Measurements from ENCODE around the gene NKX2-8. TPM values are rescaled to one million over a fixed set of nuclear protein-coding genes. Genes with fewer than 3 reads are reported as not detected.

The NKX2-8 gene
- total and polyA plus RNA-seq, 2 experiments from 2014 or later = 0.83 TPM; not detected in 1

GRCh38 chr14:36619131-36619530 is 36.7 kb upstream of the NKX2-8 start:
- no peaks in the 10 kb centered on the region for H3K36me3 Mint-ChIP-seq (ENCODE audit: low read depth)
- H3K4me2 ChIP-seq = no peak overlapping the region
- H3K79me2 ChIP-seq (replicated peaks; ENCODE audit: insufficient read depth) = no peaks in the 10 kb centered on the region
- no peaks in the 10 kb centered on the region for H3K27me3 ChIP-seq (ENCODE audit: insufficient read depth)
- no peak for DNase-seq (ENCODE audit: low spot score)
- no peaks in the 10 kb centered on the region for H3K4me1 ChIP-seq (ENCODE audit: insufficient read depth)
- peaks cover 13% of the 10 kb centered on the region; the same call in 2 of the 3 replicates for H3K9me3 Mint-ChIP-seq
- H2AFZ ChIP-seq = no peak overlapping the region
- no peak for ATAC-seq
- no peaks in the 10 kb centered on the region for H3K4me1 Mint-ChIP-seq
- H3K27ac ChIP-seq (ENCODE audit: low read depth) = no peak overlapping the region
- H3K4me3 Mint-ChIP-seq = no peak overlapping the region
- H3K27ac Mint-ChIP-seq = no peak overlapping the region
- H3K27me3 Mint-ChIP-seq (ENCODE audit: insufficient read depth, low read depth, poor library complexity) = peaks cover 2% of the 10 kb centered on the region
- H3K4me3 ChIP-seq = no peak overlapping the region
- H3K9me2 ChIP-seq (ENCODE audit: insufficient read depth) = no peaks in the 10 kb centered on the region
- TF ChIP-seq EZH2phosphoT487 (IDR thresholded peaks at IDR 0.05; ENCODE audit: unreplicated experiment) (no peak), ETS1 (IDR thresholded peaks at IDR 0.05) (no peak), REST (IDR thresholded peaks at IDR 0.05; ENCODE audit: unreplicated experiment) (no peak), CTCF (conservative IDR thresholded peaks at IDR 0.05; ENCODE audit: low read depth in 2 of 2) (no peak), ZNF114 (CRISPR knock-in tag; IDR thresholded peaks at IDR 0.05) (no peak), STAT1 (IDR thresholded peaks at IDR 0.05; ENCODE audit: unreplicated experiment) (no peak), ZNF331 (CRISPR knock-in tag; IDR thresholded peaks at IDR 0.05; ENCODE audit: low read depth) (no peak), CREB1 (CRISPR knock-in tag; IDR thresholded peaks at IDR 0.05; ENCODE audit: low read depth) (no peak), ZNF462 (CRISPR knock-in tag; IDR thresholded peaks at IDR 0.05) (no peak), NANOG (IDR thresholded peaks at IDR 0.05; ENCODE audit: borderline replicate concordance) (no peak), POLR2AphosphoS5 (IDR thresholded peaks at IDR 0.05; ENCODE audit: low read depth) (no peak), EZH2 (IDR thresholded peaks at IDR 0.05; ENCODE audit: low read depth, unreplicated experiment) (no peak), JUNB (IDR thresholded peaks at IDR 0.05; ENCODE audit: unreplicated experiment) (no peak)
- H4K20me1 ChIP-seq (replicated peaks; ENCODE audit: insufficient read depth) = no peaks in the 10 kb centered on the region
- no peaks in the 10 kb centered on the region for H3F3A ChIP-seq (replicated peaks; ENCODE audit: low read depth)
- no peaks in the 10 kb centered on the region for H3K36me3 ChIP-seq (ENCODE audit: insufficient read depth)
